Kidney (tissue), 14 donors: Measurements from ENCODE around the gene FAM221B. TPM values are rescaled to one million over a fixed set of nuclear protein-coding genes. Genes with fewer than 3 reads are reported as not detected.

Experiments
- DNase-seq, 5 donors: peaks; one replicate each; pipeline ENCODE4 v3.0.0-alpha.2; 2013 to 2020
- FAIRE-seq: peaks from 2 replicates; lab custom pipeline; 2012; peaks lifted over from hg19 to GRCh38; lab: Jason Lieb, UNC
- H3K27ac ChIP-seq, 2 donors: one replicate each; pipeline ENCODE4 v1.7.0; 2013; ENCODE audit warnings: low read depth in 2 of 2, low read length in 2 of 2, inconsistent platforms in 1 of 2
- H3K27me3 ChIP-seq: one replicate; pipeline ENCODE4 v1.7.1; 2013; ENCODE audit warnings: low read length, inconsistent platforms; ENCODE audit not compliant: control insufficient read depth, insufficient read depth
- H3K36me3 ChIP-seq, 3 donors: one replicate each; pipeline versions ENCODE4 v1.7.0 to v1.7.1; 2013; ENCODE audit warnings: low read length in 3 of 3, control low read depth in 1 of 3, inconsistent platforms in 1 of 3; ENCODE audit not compliant: insufficient read depth in 3 of 3, control insufficient read depth in 2 of 3
- H3K4me1 ChIP-seq, 3 donors: one replicate each; pipeline versions ENCODE4 v1.7.0 to v1.7.1; 2013; ENCODE audit warnings: low read length in 3 of 3, inconsistent platforms in 1 of 3, low read depth in 1 of 3; ENCODE audit not compliant: control insufficient read depth in 2 of 3, insufficient read depth in 2 of 3
- H3K4me3 ChIP-seq, 3 donors: one replicate each; pipeline versions ENCODE4 v1.7.0 to v1.8.1; 2013; ENCODE audit warnings: low read length in 3 of 3, control low read depth in 1 of 3, inconsistent platforms in 1 of 3
- H3K9ac ChIP-seq, 3 donors: one replicate each; pipeline versions ENCODE4 v1.7.0 to v1.7.1; 2013; ENCODE audit warnings: low read length in 3 of 3, control low read depth in 1 of 3, inconsistent platforms in 1 of 3
- H3K9me3 ChIP-seq, 3 donors: one replicate each; pipeline versions ENCODE4 v1.7.0 to v1.7.1; 2013; ENCODE audit warnings: low read length in 3 of 3, control low read depth in 1 of 3, inconsistent platforms in 1 of 3; ENCODE audit not compliant: control insufficient read depth in 2 of 3, insufficient read depth in 1 of 3
- CTCF ChIP-seq: IDR thresholded peaks from 3 replicates; pipeline ENCODE4 v1.5.1; 2012; ENCODE audit warnings: mild to moderate bottlenecking, moderate library complexity, borderline replicate concordance; ENCODE audit not compliant: insufficient read depth; ENCODE audit errors: extremely low read depth
- intact Hi-C: fragments of 100-400 bp; cut with DNase I; formaldehyde crosslinking; loops from one replicate; pipeline ENCODE4 v1.11.1; 2022
- polyA plus RNA-seq: library from polyadenylated mRNA; stranded (reverse); fragments of 350-450 nt; fragmentation: Illumina TruSeq; extraction: RNeasy Lipid Tissue Mini Kit (QIAGEN cat#74804); gene quantifications from one replicate; pipeline ENCODE4 v1.2.3, GENCODE V29; 2014; ENCODE audit warnings: low read depth, low replicate concordance; ENCODE audit not compliant: insufficient read depth
- total RNA-seq: library from RNA; stranded (reverse); fragmentation: NEBNext Ultra II Directional; extraction: Animal tissue kit (Norgen Biotek cat#: 25700); gene quantifications from one replicate; pipeline ENCODE4 v1.2.1, GENCODE V29; 2021
- donor health status: control.
- donor health status: control.
- donor health status: control.
- donor health status: control.
- donor health status: control.
- donor health status: DM: yes; HTN: yes; CAD: no.
- donor health status: Normal renal cell carcinoma (clear cell type).

Gene FAM221B
- total and polyA plus RNA-seq, 2 donors from 2014 or later = not detected

GRCh38 chr9:35771943-35772342, 56.6 kb downstream of the FAM221B start:
- FAIRE-seq = no peak
- Histone ChIP-seq H3K4me1 (peaks cover 0 to 17% (median 6%) of the 10 kb centered on the region in 3 donors), H3K27ac (no peak overlapping the region), H3K9ac (no peak overlapping the region), H3K27me3 (no peaks in the 10 kb centered on the region), H3K36me3 (no peaks in the 10 kb centered on the region), H3K9me3 (no peaks in the 10 kb centered on the region), H3K4me3 (no peak overlapping the region)
- DNase-seq = no peak
- intact Hi-C loops = no loop called here
- TF ChIP-seq CTCF = no peak

DNA sequence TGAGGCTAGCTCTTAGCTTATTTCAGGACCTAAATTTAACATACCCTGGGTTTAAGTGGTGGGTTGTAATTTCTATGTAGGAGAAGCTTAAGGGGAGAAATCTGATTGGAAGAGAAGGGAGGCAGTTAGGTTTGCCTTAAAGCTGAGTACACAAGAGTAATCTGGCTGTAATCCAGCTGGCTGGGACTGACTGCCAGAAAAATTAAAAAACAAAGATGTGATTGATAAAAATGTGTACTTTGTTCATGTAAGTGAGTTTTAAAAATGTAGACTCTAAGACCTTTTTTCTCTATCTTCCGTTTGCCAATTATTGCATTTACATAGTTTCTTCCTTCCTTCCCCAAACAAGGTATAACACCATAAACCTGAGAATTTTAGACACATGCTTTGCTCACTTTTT, 57.0 kb downstream of the FAM221B start:
- H3K4me1 ChIP-seq = peaks cover 0 to 17% (median 6%) of the 10 kb centered on the region in 3 donors
- intact Hi-C loops = no loop called here
- peak overlapping the region in 1 of 2 donors; percentile 46 for H3K27ac ChIP-seq
- no peak for TF ChIP-seq CTCF
- no peaks in the 10 kb centered on the region for H3K9me3 ChIP-seq
- FAIRE-seq = no peak
- no peak overlapping the region for H3K4me3 ChIP-seq
- no peaks in the 10 kb centered on the region for H3K27me3 ChIP-seq
- no peak overlapping the region for H3K9ac ChIP-seq
- no peaks in the 10 kb centered on the region for H3K36me3 ChIP-seq
- peak in 2 of 5 donors; percentile 53 to 77 for DNase-seq

DNA sequence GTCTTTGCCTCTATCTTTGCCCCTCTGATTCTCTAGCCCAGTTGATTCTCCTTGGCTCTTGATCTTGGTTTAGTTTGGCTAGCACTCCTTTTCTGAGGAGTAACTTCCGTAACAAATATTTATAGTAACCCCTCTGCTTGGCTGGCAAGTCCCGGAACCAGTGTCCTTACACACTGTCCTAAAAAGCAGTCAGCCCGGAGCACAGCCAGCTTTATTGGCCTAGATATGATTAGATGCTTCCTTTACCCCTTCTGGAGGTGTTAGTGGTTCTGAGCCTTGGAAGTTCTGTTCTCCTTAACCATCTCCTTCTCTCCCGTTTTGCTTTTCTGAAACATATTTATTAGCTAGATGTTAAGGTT, 57.5 kb downstream of the FAM221B start:
- no peaks in the 10 kb centered on the region for H3K9me3 ChIP-seq
- no peak overlapping the region for H3K4me3 ChIP-seq
- intact Hi-C loops = no loop called here
- FAIRE-seq (no peak), DNase-seq (no peak)
- H3K9ac ChIP-seq = no peak overlapping the region
- H3K27me3 ChIP-seq = no peaks in the 10 kb centered on the region
- no peaks in the 10 kb centered on the region for H3K36me3 ChIP-seq
- TF ChIP-seq CTCF = no peak
- H3K27ac ChIP-seq = peak overlapping the region in 1 of 2 donors; percentile 46
- H3K4me1 ChIP-seq = peaks cover 0 to 17% (median 6%) of the 10 kb centered on the region in 3 donors

DNA sequence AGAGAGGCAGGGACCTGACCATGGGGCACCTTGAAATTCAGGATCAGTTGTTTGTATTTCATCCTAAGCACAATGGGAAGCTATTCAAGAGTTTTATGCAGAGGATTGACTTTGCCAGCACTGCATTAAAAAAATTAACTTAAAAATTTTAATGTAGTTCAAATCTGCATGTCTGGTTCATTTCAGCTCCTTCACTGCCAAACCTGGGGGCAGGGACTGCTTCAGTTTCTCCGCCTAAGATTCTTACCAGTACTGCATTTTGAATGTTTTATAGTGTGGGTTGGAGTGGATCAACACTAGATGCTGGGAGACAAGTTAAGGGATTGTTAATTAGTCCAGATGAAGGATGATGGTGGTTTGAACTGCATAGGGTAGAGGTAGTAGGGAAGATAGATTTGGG, 58.8 kb downstream of the FAM221B start:
- no peaks in the 10 kb centered on the region for H3K9me3 ChIP-seq
- DNase-seq = no peak
- no peak overlapping the region for H3K27ac ChIP-seq
- H3K27me3 ChIP-seq = no peaks in the 10 kb centered on the region
- H3K4me1 ChIP-seq = peaks cover 0 to 11% (median 6%) of the 10 kb centered on the region in 3 donors
- no peak overlapping the region for H3K9ac ChIP-seq
- intact Hi-C loops = no loop called here
- H3K36me3 ChIP-seq = no peaks in the 10 kb centered on the region
- FAIRE-seq = no peak
- no peak for TF ChIP-seq CTCF
- H3K4me3 ChIP-seq = no peak overlapping the region
